HepG2 (cell line): ENCODE data around the gene AFAP1. TPM values are rescaled to one million over a fixed set of nuclear protein-coding genes. Genes with fewer than 3 reads are reported as not detected.

Experiments used
- ATAC-seq: fragments of 200-7000 bp; cut with Tn5 transposase; 3 replicates; pipeline ENCODE4 v1.9.1; 2020; ENCODE audit warnings: mild to moderate bottlenecking, moderate library complexity
- BruUV-seq: library from RNA; stranded (reverse); fragments of 400-500 nt; replicated peaks from 2 replicates; lab custom pipeline; 2021; lab: Mats Ljungman, UMichigan
- CTCF ChIA-PET: fragments of 300-600 bp; formaldehyde crosslinking; extraction: SDS; loops from one replicate; lab custom pipeline; 2021; ENCODE audit warnings: low total read pairs, inconsistent platforms, low intra/inter-chr PET ratio; lab: Yijun Ruan, JAX
- POLR2A ChIA-PET: fragments of 350-600 bp; sonication (Branson Sonifier 250); formaldehyde crosslinking; loops from one replicate; lab custom pipeline; 2020; ENCODE audit warnings: antibody characterized with exemption, inconsistent platforms; lab: Yijun Ruan, JAX
- DNase-seq: peaks from one replicate; pipeline ENCODE4 v3.0.0-alpha.2; 2015; ENCODE audit warnings: low spot score
- FAIRE-seq: peaks from 3 replicates; lab custom pipeline; 2011; peaks lifted over from hg19 to GRCh38; lab: Jason Lieb, UNC
- H2AFZ ChIP-seq: one replicate; pipeline ENCODE4 v1.6.1; 2011; ENCODE audit warnings: low read length, inconsistent platforms
- H3K27ac ChIP-seq: fragments of 300-600 bp; 3 replicates; pipeline ENCODE4 v1.8.0; 2011; ENCODE audit warnings: mixed run types, mild to moderate bottlenecking, mixed read lengths, low read length, inconsistent platforms; ENCODE audit not compliant: insufficient read depth; ENCODE audit errors: extremely low read length
- H3K27me3 ChIP-seq, 2 experiments: fragments of 200-600 bp in 1 of 2; 2 replicates in 1 of 2; 3 replicates in 1 of 2; pipeline versions ENCODE4 v1.6.0 to v1.8.0; 2011; ENCODE audit warnings: low read length in 2 of 2, mild to moderate bottlenecking in 2 of 2, moderate library complexity in 2 of 2, inconsistent platforms in 1 of 2; ENCODE audit not compliant: insufficient read depth in 2 of 2, control insufficient read depth in 1 of 2
- H3K36me3 ChIP-seq, 2 experiments: fragments of 200-600 bp in 1 of 2; replicated peaks in 1 of 2; 2 replicates in 1 of 2; 3 replicates in 1 of 2; pipeline versions ENCODE4 v1.5.1 to v1.8.0; 2011; ENCODE audit warnings: low read length in 2 of 2, inconsistent platforms in 1 of 2; ENCODE audit not compliant: insufficient read depth in 2 of 2, control insufficient read depth in 1 of 2
- H3K4me1 ChIP-seq: 2 replicates; pipeline ENCODE4 v1.5.1; 2012; ENCODE audit warnings: low read length, inconsistent platforms; ENCODE audit not compliant: insufficient read depth
- H3K4me2 ChIP-seq: 2 replicates; pipeline ENCODE4 v1.6.0; 2011; ENCODE audit warnings: low read depth, low read length, inconsistent platforms
- H3K4me3 ChIP-seq, 3 experiments: fragments of 200-600 bp in 1 of 3; sonication (generic), shearing (Covaris generic) in 1 of 3; replicated peaks in 1 of 3; 2 replicates each; pipeline ENCODE4 v1.5.1; 2011 to 2016; ENCODE audit warnings: low read length in 3 of 3, inconsistent platforms in 2 of 3, low read depth in 2 of 3, mild to moderate bottlenecking in 2 of 3, control low read depth in 1 of 3, mixed read lengths in 1 of 3; ENCODE audit not compliant: insufficient read depth in 1 of 3
- H3K79me2 ChIP-seq: one replicate; pipeline ENCODE4 v1.6.1; 2011; ENCODE audit warnings: low read length, inconsistent platforms; ENCODE audit not compliant: insufficient read depth
- H3K9ac ChIP-seq: 2 replicates; pipeline ENCODE4 v1.6.0; 2011; ENCODE audit warnings: mild to moderate bottlenecking, low read depth, low read length, inconsistent platforms; ENCODE audit not compliant: insufficient read depth
- H3K9me3 ChIP-seq: 2 replicates; pipeline ENCODE4 v1.5.1; 2012; ENCODE audit warnings: mild to moderate bottlenecking, low read length
- H4K20me1 ChIP-seq: 2 replicates; pipeline ENCODE4 v1.6.0; 2011; ENCODE audit warnings: inconsistent platforms, mild to moderate bottlenecking, low read length, moderate library complexity; ENCODE audit not compliant: insufficient read depth
- CEBPZ ChIP-seq: IDR thresholded peaks from 2 replicates; pipeline ENCODE4 v1.6.1; 2012; ENCODE audit warnings: low read length, improper control_type of control experiment
- GATA4 ChIP-seq: sonication (generic); IDR thresholded peaks from 2 replicates; pipeline ENCODE4 v1.6.1; 2016; ENCODE audit warnings: antibody characterized with exemption, low read depth, borderline replicate concordance
- TFAP4 ChIP-seq: sonication (generic); IDR thresholded peaks from 2 replicates; pipeline ENCODE4 v1.6.1; 2016; ENCODE audit warnings: low read depth, borderline replicate concordance
- ZNF740 ChIP-seq: sonication (generic); formaldehyde crosslinking; IDR thresholded peaks from 2 replicates; pipeline ENCODE4 v1.4.0; 2020; ENCODE audit warnings: missing genetic modification reagents
- WGBS: methylation state at CpG from one replicate; pipeline ENCODE4 v1.1.6; 2017; ENCODE audit warnings: low lambda C conversion rate; 5-methylcytosine and 5-hydroxymethylcytosine counted together
- in situ Hi-C: cut with HindIII; loops from 2 replicates; pipeline ENCODE4 v1.10.0; 2017; ENCODE audit warnings: low pct_unique_long_range_greater_than_20kb; ENCODE audit not compliant: extremely low pct_ligation_motif_present
- intact Hi-C: fragments of 100-400 bp; cut with micrococcal nuclease; formaldehyde crosslinking; loops from one replicate; pipeline ENCODE4 v1.10.0; 2022; ENCODE audit not compliant: unreplicated experiment
- polyA plus RNA-seq, 8 experiments: library from polyadenylated mRNA; depleted of rRNA in 3 of 8; stranded (reverse) in 7 of 8; unstranded in 1 of 8; fragments of >200 nt; fragmentation: Illumina TruSeq in 4 of 8; extraction: Trizol in 4 of 8; gene quantifications; 2 replicates each; pipeline versions ENCODE4 v1.2.1 to v1.2.3, GENCODE V29; 2011 to 2016; ENCODE audit warnings: low read depth in 4 of 8, missing spikeins in 1 of 8, mixed read lengths in 1 of 8; ENCODE audit not compliant: insufficient read depth in 1 of 8
- total RNA-seq, 5 experiments: library from RNA; depleted of rRNA; stranded (reverse); fragments of >200 nt; fragmentation: Illumina TruSeq; extraction: Trizol; gene quantifications; 2 replicates each; pipeline ENCODE4 v1.2.3, GENCODE V29; 2016; ENCODE audit warnings: low read depth in 1 of 5

The AFAP1 gene
- total and polyA plus RNA-seq, 2 of the 13 experiments (the other 11 are each of a cell fraction or from before 2014, with no cell fraction given): 2.5 TPM

GRCh38 chr4:7963691-7964090, 24.0 kb upstream of the AFAP1 start:
- Histone ChIP-seq H4K20me1 (no peaks in the 10 kb centered on the region), H3K27me3 (peaks cover 2 to 37% of the 10 kb centered on the region in 2 experiments), H3K9ac (no peak overlapping the region), H3K4me2 (no peak overlapping the region; the same call in 1 of the 2 replicates), H3K27ac (no peak overlapping the region), H2AFZ (no peak overlapping the region), H3K36me3 (no peaks in the 10 kb centered on the region), H3K4me1 (peaks cover 84% of the 10 kb centered on the region), H3K4me3 (no peak overlapping the region), H3K79me2 (no peaks in the 10 kb centered on the region), H3K9me3 (no peaks in the 10 kb centered on the region)
- WGBS: 77% methylated on average over 11 of the region's 12 CpGs
- ATAC-seq: no peak
- in situ Hi-C loops: no loop called here
- TF ChIP-seq GATA4 (no peak), CEBPZ (no peak), TFAP4 (no peak), ZNF740 (no peak)
- POLR2A ChIA-PET: no interaction called here
- BruUV-seq: no TSS peak
- CTCF ChIA-PET: no interaction called here
- no peak for FAIRE-seq
- no peak for DNase-seq
- intact Hi-C loops: no loop called here
